ENCODE results near the gene CFAP97D1.

GRCh38 chr17:43750153-43750552 is 30.1 kb upstream of the CFAP97D1 start:
- TF ChIP-seq, protein P1, sequence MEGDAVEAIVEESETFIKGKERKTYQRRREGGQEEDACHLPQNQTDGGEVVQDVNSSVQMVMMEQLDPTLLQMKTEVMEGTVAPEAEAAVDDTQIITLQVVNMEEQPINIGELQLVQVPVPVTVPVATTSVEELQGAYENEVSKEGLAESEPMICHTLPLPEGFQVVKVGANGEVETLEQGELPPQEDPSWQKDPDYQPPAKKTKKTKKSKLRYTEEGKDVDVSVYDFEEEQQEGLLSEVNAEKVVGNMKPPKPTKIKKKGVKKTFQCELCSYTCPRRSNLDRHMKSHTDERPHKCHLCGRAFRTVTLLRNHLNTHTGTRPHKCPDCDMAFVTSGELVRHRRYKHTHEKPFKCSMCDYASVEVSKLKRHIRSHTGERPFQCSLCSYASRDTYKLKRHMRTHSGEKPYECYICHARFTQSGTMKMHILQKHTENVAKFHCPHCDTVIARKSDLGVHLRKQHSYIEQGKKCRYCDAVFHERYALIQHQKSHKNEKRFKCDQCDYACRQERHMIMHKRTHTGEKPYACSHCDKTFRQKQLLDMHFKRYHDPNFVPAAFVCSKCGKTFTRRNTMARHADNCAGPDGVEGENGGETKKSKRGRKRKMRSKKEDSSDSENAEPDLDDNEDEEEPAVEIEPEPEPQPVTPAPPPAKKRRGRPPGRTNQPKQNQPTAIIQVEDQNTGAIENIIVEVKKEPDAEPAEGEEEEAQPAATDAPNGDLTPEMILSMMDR (optimal IDR thresholded peaks at IDR 0.05 in 1 of 3, IDR thresholded peaks at IDR 0.05 in 1 of 3, conservative IDR thresholded peaks at IDR 0.05 in 1 of 3; ENCODE audit: extremely low read depth in 1 of 3, insufficient read depth in 2 of 3, low read length in 3 of 3), result no peak
- no peak for TF ChIP-seq EZH2 (IDR thresholded peaks at IDR 0.05; ENCODE audit: low read length)

Data from keratinocyte (primary cell).